DMS 273 (cell line): ENCODE data around the gene GJB3.
"Not testable (repeated sequence)": the region's sequence is repeated elsewhere in the genome, so short reads cannot be mapped to it uniquely, and the experiment has no call there.

Experiments
- DNase-seq: peaks from one replicate; lab custom pipeline; 2025; ENCODE audit not compliant: unreplicated experiment; lab: John Stamatoyannopoulos, UW

Gene GJB3

DNA sequence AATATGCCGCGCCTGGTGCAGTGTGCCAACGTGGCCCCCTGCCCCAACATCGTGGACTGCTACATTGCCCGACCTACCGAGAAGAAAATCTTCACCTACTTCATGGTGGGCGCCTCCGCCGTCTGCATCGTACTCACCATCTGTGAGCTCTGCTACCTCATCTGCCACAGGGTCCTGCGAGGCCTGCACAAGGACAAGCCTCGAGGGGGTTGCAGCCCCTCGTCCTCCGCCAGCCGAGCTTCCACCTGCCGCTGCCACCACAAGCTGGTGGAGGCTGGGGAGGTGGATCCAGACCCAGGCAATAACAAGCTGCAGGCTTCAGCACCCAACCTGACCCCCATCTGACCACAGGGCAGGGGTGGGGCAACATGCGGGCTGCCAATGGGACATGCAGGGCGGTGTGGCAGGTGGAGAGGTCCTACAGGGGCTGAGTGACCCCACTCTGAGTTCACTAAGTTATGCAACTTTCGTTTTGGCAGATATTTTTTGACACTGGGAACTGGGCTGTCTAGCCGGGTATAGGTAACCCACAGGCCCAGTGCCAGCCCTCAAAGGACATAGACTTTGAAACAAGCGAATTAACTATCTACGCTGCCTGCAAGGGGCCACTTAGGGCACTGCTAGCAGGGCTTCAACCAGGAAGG, 4.3 kb downstream of the GJB3 start:
- no peak for DNase-seq

DNA sequence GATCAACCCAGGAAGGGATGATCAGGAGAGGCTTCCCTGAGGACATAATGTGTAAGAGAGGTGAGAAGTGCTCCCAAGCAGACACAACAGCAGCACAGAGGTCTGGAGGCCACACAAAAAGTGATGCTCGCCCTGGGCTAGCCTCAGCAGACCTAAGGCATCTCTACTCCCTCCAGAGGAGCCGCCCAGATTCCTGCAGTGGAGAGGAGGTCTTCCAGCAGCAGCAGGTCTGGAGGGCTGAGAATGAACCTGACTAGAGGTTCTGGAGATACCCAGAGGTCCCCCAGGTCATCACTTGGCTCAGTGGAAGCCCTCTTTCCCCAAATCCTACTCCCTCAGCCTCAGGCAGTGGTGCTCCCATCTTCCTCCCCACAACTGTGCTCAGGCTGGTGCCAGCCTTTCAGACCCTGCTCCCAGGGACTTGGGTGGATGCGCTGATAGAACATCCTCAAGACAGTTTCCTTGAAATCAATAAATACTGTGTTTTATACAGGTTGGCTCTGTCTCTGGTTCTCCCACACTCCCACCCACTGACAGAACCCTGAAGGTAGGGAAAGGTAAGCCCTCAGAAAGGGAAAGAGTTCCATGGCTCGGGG, 5.0 kb downstream of the GJB3 start:
- DNase-seq: no peak

DNA sequence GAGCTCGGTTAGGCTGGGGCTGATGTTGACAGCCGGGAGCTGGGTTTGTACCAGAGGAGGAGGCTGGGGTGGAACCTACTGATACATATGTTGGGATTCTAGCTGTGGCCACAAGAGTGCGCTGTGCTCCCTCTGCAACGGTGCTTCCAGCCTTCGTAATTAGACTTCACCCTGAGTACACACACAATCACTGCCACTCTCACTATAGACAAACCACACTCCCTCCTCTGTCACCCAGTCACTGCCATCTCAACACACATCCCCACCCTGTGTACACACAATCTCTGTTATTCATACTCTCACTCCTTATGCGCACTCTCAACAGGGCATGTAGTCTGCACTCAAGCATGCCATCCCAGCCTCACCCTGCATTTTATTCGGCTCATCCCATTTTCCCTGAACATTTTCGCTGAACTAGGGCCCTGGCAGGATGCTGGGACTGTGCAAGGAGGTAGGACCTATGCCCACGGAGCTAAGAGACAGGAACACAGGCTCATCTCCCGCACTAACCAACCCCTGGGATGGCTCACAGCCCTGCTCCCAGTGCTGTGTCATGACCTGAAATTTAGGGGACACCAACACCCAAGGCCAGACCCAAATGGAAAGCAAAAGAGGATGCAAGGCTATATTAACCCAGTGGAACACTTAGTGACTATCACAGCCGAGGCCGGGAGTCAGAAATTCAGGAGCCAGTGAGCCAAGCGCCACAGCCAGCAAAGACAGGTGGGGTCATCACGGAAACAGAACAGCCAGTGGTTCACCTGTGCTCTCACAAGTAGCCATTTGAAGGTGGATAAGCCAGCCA, 5.7 kb downstream of the GJB3 start:
- DNase-seq: peak; percentile 82

DNA sequence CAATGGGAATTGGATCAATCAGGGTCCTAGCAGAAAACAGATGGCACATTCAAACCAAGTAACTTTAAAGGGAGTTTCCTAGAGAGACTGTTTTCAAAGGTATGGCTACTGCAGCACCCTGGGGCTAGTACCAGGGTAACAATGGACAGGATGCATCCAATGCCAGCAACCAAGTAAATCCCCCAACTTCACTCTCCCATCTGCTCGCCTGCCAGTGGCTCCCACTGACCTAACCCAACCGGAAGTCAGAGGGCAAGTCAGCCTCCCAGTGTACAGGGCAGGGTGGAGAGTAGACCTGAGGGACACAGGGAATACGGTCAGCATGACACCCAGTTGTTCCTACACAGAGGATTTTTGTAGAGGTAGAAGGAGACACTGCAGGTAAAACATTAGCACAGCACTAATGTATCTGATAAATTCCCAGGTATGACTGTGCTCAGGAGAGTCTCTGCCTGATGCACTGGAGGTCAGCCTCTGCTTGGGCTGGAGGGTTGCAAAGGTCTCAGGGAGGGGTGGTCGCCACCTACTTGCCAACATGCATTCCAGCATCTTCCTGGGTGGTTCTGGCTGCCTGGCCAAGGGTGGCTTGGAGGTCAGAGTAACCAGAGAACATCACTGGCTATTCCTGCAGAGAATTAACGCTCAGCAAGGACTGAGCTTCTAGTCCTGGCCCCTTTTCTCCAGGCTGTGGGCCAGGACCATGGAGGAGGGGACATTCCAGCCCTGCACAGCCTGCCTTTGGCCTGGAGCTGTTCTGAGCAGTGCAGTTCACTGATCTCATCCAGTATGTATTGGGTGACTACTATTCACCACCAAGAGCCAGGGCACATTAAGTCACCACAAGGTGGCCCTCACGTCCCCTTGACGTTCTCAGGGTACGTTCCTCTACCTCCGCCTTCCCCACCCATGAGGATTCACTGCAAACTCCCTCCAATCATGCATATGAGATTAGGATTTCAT, 6.7 kb downstream of the GJB3 start:
- DNase-seq: peak; percentile 24

DNA sequence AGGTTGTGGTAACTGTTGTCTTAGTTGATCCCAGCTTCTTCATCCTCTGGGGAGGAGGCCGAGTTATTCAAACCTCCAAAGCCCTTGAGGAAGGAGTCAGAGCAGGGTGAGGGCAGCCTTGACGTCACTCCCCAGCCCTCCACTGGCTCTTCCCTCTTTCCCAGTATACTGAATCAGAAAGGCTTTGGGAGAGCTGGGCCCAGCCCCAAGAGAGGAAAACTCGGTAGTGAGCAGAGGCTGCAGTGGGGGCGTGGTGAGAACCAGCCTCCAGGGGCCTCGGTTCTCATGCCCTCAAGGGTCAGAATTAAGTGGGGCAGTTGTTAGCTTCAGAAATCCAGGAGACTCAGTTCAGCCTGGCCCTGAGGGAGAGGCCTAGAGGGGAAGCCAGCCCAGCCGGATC, 10.0 kb downstream of the GJB3 start:
- DNase-seq: no peak

DNA sequence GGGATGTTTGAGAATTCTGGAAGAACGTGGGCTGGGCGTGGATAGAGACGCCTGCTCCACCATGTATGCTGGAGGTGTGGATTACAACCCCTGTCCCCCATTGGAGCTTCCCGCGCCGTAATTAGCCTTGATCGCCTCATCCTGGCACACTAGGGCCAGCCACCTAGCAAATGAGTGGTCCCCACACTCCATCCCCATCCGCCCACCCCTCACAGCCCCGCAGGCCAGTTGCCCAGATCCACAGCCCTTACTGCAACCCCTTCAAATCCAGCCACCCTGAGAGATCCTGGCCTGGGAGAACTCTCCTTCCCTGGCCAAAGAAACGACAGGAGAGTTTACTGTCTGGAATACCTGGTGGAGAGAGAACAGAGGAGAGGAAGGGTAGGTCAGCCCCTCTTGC, 11.4 kb downstream of the GJB3 start:
- DNase-seq: no peak

DNA sequence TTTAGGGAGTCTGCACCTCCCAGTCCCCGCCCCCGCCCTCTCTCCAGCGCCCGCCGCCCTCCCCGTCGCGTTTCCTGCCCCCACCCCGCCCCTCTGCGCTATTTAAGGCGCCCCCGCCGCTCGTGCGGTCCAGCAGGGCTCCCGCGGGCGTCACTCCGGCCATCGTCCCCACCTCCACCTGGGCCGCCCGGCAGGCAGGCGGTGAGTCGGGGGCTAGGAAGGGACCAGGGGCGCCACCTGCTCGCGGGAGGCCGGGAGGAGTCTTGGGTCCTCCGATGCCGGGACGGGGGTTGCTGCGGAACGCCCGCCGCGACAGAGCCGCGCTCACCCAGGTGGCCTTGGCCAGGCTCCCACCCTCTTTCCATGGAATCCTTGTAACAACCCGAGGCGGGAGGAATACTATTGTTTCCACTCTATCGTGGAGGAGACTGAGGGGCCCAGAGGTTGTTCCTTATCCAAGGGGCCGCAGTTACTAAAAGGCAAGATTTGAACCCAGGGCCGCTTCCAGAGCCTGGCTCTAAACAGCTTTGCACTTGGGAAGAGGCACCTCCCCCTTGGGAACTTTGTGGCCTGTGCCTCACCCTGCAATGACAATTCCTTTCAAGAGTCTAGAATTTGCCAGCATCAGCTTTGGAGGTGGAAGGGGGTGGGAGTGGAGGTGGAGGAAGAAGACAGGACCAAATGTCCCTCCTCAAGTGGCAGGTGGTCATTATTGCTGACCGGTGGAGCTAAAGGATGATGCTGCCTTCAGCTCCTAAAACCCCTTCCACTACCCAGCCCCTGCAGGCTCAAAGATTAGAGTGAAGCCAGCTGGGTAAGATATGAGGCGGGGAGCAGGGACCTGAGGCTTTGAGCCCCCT, 12.1 kb downstream of the GJB3 start, which contains the start of gene GJA4:
Gene GJA4, plus strand, starts transcription at position 132 of the 860 bp plus-strand sequence. CDS start 1,215 bp downstream, outside the sequence.
- DNase-seq: no peak

DNA sequence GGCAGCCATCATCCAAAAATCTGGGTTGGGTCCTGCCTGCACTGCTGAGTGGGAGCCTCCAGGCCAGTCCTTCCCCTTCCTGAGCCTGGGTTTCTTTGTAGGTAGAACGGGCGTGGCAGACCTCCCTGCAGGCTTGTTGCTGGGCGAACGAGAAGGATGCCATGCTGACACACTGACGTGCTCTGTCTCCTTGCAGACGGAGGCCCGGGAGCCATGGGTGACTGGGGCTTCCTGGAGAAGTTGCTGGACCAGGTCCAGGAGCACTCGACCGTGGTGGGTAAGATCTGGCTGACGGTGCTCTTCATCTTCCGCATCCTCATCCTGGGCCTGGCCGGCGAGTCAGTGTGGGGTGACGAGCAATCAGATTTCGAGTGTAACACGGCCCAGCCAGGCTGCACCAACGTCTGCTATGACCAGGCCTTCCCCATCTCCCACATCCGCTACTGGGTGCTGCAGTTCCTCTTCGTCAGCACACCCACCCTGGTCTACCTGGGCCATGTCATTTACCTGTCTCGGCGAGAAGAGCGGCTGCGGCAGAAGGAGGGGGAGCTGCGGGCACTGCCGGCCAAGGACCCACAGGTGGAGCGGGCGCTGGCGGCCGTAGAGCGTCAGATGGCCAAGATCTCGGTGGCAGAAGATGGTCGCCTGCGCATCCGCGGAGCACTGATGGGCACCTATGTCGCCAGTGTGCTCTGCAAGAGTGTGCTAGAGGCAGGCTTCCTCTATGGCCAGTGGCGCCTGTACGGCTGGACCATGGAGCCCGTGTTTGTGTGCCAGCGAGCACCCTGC, 13.2 kb downstream of the GJB3 start:
- DNase-seq: no peak

DNA sequence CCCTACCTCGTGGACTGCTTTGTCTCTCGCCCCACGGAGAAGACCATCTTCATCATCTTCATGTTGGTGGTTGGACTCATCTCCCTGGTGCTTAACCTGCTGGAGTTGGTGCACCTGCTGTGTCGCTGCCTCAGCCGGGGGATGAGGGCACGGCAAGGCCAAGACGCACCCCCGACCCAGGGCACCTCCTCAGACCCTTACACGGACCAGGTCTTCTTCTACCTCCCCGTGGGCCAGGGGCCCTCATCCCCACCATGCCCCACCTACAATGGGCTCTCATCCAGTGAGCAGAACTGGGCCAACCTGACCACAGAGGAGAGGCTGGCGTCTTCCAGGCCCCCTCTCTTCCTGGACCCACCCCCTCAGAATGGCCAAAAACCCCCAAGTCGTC, 13.8 kb downstream of the GJB3 start:
- DNase-seq: no peak

DNA sequence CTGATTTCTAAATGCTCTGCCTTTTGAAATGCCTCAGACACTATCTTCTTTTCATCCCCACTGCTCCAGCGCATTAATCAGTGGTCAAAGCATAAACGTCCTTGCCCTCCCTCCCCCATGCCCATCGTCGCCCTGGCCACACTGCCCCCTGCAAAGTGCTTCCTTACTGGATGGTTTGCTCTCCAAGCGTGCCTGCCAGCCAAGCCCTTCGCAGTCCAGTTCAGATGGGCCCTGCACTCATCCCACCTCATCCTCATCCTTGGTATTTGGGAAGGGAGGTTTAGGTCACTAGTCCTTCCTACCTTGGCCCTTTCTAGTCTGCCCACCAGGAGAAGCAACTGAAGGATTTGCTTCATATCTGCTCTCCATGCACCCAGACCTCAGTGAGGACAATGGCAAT, 14.9 kb downstream of the GJB3 start:
- DNase-seq: no peak

DNA sequence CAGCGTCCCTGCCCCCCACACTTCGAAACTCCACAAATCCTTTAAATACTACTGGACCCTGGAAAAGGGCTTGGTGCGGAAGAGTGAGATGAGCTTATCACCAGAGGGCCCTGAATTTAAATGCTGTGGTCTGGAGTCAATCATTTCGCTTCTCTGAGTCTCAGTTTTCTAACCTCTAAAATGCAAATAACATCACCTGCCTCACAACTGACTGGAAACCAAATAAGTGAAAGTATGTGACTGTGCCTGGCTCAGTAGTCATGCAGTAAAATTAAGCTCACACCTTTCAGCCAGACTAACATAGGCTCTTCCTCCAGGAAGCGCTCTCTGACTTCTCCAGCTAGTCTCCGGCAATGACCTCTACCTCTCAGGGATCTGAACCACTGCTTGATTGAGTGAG, 16.0 kb downstream of the GJB3 start:
- DNase-seq: no peak

DNA sequence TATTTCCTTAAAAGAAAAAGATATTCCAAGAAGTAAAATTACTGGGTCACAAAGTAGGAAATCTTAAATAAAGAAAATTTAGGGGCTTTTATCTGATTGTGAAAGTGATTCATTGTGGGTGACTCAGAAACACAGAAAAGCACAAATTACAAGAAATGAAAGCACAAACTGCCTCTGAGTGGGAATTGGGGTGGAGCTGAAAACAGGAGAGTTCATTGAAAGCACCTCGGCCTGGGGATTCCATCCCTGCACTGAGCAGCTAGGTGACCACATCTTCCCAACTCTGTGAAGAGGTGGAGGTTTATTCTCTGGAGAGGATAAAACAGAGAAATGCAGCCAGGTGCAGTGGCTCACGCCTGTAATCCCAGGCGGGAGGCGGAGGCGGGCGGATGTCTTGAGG, 19.2 kb downstream of the GJB3 start:
- DNase-seq: no peak

DNA sequence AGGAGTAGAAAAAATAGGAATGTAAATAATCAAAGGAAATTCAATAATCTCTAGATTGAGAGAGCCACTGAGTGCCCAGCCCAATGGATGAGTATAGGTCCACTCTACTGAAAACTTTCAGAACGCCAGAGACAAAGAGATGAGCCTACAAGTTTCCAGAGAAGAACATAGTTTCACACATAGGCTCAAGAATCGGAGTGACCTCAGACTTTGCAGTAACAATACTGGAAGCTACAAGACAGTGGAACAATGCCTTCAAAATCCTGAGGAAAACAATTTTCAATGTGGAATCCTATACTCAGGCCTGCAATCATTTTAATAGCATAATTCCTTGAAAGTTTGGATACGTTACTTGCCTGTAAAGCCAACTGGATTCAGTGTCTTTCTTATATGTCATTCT, 22.8 kb downstream of the GJB3 start:
- no peak for DNase-seq

DNA sequence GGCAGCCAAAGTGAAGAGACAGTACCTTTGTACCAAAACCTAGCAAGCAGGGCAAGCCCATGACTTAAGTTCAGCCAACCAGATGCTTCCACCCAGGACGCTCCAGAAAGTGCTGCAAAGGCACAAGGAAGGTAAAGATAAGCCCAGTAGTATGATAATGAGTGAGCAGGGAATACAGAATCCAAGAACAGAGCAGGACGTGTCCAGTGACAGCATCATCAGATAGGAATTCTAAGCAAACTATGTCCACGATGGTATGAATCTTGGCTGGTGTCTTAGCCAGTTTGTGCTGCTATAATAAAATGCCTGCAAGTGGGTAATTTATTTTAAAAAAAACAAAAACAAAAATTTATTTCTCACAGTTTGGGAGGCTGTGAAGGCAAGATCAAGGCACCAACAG, 25.4 kb downstream of the GJB3 start:
- DNase-seq: no peak

DNA sequence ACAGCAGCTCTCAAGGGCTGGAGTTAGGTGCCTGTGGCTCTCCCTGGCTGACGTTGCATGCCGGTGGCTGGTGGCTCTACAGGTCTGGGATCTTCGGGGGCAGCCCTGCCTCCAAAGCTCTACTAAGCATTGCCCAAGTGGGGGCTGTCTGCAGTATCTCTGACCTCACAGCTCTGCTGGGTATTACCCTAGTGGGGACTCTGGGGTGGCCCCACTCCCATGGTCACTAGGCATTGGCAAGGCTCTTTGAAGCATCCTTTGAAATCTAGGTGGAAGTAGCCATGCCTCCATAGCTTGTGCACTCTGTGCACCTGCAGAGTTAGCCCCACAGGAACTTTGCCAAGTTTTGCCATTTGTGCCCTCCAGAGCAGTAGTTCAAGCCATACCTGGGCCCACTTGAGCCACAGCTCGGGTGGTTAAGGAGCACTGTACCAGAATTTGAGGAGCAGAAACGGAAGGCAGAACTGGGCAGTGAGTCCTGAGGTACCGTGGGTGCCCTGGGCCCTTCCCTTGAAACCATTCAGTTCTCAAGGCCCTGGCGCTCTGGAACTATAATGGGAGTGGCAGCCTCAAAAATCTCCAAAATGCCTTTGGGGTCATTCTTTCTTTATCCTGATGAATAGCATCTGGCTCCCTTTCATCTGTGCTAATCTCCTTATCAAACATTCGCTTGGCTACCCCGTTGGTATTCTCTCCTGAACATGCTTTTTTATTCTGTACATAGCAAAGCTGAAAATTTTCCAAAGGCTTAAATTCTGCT, 27.2 kb downstream of the GJB3 start:
- no peak for DNase-seq

DNA sequence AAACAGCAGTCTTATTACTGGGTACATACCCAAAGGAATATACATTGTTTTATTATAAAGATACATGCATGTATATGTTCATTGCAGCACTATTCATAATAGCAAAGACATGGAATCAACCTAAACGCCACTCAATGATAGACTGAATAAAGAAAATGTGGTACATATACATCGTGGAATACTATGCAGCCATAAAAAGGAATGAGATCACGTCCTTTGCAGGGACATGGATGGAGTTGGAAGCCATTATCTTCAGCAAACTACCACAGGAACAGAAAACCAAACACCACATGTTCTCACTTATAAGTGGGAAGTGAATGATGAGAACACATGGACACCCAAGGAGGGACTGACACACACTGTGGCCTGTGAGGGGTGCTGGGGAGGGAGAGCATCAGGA, 29.8 kb downstream of the GJB3 start:
- DNase-seq: not testable (repeated sequence)

DNA sequence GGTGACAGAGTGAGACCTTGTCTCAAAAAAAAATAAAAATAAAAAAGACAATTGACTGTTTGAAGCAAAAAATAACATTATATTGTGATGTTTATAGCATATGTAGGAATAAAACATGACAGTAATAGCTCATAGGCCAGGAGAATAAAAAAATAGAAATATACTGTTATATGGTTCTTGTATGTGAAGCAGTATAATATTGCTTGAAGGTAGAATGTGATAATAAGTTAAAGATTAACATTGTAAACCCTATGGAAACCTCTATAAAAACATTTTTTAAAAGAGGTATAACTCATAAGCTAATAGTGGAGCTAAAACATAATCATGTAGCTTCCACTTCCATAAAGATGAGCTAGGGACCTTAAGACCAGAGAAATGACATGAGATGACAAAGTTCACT, 35.3 kb downstream of the GJB3 start:
- DNase-seq: no peak

DNA sequence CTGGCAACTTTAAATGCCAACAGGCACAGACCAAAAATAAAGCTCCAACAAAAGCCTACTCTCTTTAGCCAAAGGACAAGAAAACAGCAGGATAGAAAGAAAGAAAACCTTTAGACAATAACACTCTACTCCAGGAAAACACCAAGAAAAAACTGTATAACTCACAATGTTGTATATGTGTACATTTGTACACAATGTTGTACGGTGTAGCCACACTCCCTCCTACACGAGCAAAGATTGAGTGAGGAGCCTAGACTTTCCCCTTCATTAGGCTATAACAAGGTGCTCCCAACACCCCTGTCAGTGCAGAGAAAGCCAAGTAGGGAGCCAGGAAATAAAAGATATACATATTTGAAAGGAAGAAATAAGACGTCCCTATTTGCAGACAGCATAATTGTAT, 35.8 kb downstream of the GJB3 start:
- DNase-seq: no peak

DNA sequence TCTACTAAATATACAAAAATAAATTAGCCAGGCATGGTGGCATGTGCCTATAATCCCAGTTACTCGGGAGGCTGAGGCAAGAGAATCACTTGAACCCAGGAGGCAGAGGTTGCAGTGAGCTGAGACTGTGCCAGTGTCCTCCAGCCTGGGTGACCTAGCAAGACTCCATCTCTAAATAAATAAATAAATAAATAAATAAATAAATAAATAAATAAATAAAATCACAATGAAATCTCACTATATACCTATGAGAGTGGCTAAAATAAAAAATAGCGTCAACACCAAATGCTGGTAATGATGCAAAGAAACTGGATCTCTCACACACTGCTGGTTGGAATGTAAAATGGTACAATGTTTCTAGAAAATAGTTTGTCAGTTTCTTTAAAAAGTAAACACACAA, 37.8 kb downstream of the GJB3 start:
- not testable (repeated sequence) for DNase-seq
